Panc1 (cell line): Measurements from ENCODE around the gene ANAPC1.

Experiments used
- POLR2AphosphoS5 ChIP-seq: IDR thresholded peaks from 2 replicates; pipeline ENCODE4 v1.6.1; 2012; ENCODE audit warnings: mild to moderate bottlenecking, low read depth, low read length, moderate library complexity
- SIN3A ChIP-seq: IDR thresholded peaks from 2 replicates; pipeline ENCODE4 v1.6.1; 2012; ENCODE audit warnings: low read depth, mild to moderate bottlenecking, low read length, moderate library complexity, borderline replicate concordance; ENCODE audit not compliant: insufficient read depth
- TF ChIP-seq, protein P1 (sequence below): fragments of 450-650 bp; IDR thresholded peaks from 2 replicates; pipeline ENCODE4 v1.5.1; 2017; ENCODE audit warnings: mild to moderate bottlenecking
- TF ChIP-seq, protein P2 (sequence below), 2 experiments: IDR thresholded peaks; 2 replicates each; pipeline ENCODE4 v1.6.1; 2011 to 2012; ENCODE audit warnings: low read depth in 2 of 2, control low read depth in 1 of 2, low read length in 1 of 2, mild to moderate bottlenecking in 1 of 2, moderate library complexity in 1 of 2; ENCODE audit not compliant: insufficient read depth in 1 of 2

DNA sequence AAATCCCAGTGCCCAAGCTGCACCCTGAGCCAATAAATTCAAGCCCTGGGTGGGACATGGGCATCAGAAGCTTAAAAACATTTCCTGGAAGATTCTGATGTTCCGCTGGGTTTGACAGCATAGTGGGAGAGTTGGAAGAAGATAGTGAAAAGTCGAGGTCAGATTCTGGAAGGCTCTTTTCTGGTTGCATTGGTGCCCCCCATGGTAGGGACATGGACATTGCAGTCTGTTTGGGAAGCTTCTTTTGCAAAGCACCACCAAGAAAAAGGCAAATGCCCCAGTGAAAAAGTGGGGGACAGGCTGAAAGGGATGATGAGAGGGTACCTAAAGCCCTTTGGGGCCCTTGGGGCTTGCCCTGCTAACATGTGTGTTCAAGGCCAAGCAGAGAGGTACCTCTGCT is 35.4 kb upstream of the ANAPC1 start:
- TF ChIP-seq, protein P1, sequence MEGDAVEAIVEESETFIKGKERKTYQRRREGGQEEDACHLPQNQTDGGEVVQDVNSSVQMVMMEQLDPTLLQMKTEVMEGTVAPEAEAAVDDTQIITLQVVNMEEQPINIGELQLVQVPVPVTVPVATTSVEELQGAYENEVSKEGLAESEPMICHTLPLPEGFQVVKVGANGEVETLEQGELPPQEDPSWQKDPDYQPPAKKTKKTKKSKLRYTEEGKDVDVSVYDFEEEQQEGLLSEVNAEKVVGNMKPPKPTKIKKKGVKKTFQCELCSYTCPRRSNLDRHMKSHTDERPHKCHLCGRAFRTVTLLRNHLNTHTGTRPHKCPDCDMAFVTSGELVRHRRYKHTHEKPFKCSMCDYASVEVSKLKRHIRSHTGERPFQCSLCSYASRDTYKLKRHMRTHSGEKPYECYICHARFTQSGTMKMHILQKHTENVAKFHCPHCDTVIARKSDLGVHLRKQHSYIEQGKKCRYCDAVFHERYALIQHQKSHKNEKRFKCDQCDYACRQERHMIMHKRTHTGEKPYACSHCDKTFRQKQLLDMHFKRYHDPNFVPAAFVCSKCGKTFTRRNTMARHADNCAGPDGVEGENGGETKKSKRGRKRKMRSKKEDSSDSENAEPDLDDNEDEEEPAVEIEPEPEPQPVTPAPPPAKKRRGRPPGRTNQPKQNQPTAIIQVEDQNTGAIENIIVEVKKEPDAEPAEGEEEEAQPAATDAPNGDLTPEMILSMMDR = no peak
- TF ChIP-seq POLR2AphosphoS5 (no peak), SIN3A (no peak)
- TF ChIP-seq, protein P2, sequence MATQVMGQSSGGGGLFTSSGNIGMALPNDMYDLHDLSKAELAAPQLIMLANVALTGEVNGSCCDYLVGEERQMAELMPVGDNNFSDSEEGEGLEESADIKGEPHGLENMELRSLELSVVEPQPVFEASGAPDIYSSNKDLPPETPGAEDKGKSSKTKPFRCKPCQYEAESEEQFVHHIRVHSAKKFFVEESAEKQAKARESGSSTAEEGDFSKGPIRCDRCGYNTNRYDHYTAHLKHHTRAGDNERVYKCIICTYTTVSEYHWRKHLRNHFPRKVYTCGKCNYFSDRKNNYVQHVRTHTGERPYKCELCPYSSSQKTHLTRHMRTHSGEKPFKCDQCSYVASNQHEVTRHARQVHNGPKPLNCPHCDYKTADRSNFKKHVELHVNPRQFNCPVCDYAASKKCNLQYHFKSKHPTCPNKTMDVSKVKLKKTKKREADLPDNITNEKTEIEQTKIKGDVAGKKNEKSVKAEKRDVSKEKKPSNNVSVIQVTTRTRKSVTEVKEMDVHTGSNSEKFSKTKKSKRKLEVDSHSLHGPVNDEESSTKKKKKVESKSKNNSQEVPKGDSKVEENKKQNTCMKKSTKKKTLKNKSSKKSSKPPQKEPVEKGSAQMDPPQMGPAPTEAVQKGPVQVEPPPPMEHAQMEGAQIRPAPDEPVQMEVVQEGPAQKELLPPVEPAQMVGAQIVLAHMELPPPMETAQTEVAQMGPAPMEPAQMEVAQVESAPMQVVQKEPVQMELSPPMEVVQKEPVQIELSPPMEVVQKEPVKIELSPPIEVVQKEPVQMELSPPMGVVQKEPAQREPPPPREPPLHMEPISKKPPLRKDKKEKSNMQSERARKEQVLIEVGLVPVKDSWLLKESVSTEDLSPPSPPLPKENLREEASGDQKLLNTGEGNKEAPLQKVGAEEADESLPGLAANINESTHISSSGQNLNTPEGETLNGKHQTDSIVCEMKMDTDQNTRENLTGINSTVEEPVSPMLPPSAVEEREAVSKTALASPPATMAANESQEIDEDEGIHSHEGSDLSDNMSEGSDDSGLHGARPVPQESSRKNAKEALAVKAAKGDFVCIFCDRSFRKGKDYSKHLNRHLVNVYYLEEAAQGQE (IDR thresholded peaks at IDR 0.05; ENCODE audit: insufficient read depth in 1 of 2, low read depth in 2 of 2, low read length in 1 of 2) = no peak
